Stimulated activated CD8-positive, alpha-beta memory T cell treated with anti-CD3 and anti-CD28 coated beads, Interleukin-4, amount 100 ng/mL, for 4 hours (primary cell): ENCODE data around the gene ZBTB4.
"Not testable (repeated sequence)": the region's sequence is repeated elsewhere in the genome, so short reads cannot be mapped to it uniquely, and the experiment has no call there.

Experiments
- DNase-seq, 2 donors: peaks; one replicate each; pipeline ENCODE4 v3.0.0-alpha.2; 2020; ENCODE audit warnings: low read depth in 2 of 2, low spot score in 1 of 2

Gene ZBTB4

DNA sequence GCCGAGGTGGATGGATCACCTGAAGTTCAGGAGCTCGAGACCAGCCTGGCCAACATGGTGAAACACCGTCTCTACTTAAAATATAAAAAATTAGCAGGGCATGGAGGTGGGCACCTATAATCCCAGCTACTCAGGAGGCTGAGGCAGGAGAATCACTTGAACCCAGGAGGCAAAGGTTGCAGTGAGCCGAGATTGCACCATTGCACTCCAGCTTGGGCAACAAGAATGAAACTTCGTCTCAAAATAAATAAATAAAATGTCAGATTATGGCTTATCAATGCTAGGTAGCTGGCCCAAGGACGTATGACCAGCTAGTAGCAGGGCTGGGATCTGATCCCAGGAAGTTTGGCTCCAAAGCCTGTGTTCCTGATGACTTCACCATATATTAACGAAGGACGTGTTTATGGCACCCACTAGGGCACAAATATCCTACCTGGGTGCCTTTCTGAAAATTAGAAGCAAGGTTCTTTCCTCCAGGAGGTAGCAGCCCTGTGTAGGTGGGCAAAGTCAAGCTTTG is 8.9 kb downstream of the ZBTB4 start:
- DNase-seq: not testable (repeated sequence)

DNA sequence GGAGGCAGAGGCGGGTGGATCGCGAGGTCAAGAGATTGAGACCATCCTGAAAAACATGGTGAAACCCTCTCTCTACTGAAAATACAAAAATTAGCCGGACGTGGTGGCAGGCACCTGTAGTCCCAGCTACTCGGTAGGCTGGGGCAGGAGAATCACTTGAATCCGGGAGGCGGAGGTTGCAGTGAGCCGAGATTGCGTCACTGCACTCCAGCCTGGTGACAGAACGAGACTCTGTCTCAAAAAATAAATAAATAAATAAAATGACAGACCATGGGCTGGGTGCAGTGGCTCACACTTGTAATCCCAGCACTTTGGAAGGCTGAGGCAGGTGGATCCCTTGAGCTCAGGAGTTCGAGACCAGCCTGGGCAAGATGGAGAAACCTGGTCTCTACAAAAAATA is 9.6 kb downstream of the ZBTB4 start:
- DNase-seq: not testable (repeated sequence)

DNA sequence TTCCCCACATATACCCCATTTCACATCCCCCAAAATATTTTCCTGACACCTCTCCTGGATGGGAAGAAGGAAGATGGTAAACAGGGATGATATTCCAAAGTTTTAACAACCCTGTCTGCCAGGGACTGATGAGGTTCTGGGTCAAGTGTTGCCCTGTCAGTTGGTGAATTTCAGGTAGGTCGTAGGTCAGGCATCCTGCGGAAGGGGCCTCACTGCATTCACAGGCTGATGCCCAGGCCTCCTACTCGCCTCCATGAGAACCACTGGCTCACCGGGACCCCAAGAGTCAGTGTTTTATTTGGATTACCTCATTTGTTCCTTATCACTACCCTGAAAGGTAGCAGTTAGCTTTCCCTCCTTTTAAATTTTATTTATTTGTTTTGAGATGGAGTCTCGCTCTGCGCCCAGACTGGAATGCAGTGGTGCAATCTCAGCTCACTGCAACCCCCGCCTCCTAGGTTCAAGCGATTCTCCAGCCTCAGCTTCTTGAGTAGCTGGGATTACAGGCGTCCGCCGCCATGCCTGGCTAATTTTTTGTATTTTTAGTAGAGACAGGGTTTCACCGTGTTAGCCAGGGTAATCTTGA is 10.5 kb downstream of the ZBTB4 start:
- no peak for DNase-seq

DNA sequence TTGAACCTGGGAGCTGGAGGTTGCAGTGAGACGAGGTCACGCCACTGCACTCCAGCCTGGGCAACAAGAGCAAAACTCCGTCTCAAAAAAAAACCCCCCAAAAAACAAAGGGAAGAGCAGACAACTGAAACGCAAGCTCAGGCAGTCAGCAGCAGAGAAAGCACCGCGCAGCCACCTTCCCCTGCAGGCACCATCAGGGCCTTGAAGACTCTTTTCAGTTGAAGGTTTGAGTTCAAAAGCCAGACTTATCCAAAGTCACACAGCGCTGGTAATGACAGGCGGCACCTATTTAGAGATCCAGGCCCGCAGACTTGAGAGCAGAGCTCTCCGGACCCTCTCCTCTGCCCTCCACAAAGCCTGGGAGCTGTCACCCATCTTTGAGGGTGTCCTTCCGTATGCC is 11.1 kb downstream of the ZBTB4 start:
- DNase-seq: no peak

DNA sequence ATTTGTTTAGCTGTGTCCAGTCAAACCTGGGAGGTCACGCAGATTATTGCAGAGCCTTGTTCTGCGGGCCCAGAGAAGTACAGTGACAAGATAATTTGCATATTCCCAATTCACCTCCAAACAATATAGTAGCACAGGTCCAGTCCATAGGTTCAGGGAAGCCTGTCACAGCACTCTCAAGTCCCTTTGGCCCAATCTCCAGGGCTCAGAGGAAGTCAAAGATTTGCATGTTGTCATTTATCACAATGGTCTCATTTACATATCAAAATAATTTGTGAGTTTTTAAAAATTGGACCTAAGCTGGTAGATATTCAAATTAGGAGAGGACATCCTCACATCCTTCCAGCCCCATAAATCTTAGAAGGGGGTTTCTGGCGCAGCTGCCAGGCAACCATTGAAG is 11.9 kb downstream of the ZBTB4 start:
- no peak for DNase-seq

DNA sequence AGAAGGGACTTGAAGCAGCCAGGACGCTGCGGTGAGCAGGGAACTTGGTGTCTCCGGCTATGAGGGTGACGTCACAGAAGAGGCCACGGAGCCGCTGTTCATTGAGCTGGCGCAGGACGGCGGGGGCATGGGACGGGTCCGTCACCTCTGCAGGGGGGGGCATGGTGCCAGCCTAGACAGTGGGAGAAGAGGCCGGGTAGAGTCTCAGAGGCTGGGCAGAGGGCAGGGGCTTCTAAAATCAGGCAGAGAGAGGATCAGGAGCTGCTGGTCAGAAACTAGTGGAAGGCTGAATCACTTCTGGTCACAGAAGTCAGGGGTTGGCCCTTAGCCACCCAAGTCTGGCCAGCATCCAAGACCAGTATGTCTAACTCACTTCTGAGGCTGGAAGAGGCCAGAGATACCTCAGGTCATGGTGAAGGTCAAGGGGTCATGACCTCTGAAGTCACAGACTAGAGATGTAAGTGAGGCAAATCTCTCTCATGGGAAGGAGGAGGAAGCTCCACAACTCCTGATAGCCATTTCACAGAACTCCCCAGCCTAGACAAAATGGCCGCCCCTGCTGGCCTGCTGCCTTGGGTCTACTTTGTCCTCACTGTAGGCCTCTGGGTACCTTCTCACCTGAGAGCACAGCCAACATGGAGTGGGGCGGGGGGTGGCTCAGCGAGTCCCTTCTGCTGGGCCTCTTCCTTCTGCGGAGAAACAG is 12.6 kb downstream of the ZBTB4 start:
- no peak for DNase-seq

DNA sequence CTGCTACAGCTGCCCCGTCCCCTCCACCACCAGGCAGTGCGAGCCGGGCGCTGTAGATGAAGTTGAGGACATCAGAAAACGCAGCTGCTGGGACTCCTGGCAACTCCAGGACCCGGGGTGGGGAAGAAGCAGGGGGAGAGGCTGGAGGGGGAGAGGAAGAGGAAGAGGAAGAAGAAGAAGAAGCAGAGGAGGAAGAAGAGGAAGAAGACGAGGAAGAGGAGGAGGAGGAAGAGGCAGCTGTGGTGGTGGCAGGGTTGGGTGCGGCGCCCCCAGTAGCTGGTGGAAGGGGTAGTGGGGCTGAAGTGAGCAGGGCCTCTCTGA is 13.2 kb downstream of the ZBTB4 start:
- DNase-seq: no peak

DNA sequence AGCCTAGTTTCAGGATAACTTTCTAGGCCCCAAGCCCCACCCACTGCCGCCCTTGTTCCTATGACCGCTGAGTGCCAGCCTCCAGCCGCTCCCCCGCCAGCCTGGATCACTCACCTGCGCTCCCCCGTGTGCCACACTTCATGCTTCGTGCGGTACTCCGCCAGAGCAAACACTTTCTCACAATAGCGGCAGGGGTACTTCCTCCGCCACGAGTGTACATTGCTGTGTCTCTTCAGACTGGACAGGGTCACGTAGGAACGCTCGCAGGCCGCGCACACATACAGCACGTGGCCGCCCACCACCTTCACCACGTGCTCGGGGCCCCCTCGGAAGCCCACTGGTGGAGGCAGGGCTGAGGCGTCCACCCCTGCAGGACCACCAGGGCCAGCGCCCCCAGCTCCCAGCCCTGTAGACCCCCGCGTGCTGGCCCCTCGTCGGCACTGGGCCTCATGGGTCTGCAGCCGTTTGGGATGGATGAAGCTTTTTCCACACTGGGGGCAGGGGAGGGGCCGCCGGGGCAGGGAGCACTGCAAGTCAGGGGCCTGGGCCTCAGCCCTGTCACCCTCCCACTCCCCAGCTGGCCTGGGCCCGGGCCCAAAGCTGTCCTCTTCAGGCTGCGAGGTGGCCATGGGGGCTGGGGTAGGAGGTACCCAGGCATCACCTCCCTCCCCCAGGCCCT is 13.7 kb downstream of the ZBTB4 start:
- DNase-seq: no peak

DNA sequence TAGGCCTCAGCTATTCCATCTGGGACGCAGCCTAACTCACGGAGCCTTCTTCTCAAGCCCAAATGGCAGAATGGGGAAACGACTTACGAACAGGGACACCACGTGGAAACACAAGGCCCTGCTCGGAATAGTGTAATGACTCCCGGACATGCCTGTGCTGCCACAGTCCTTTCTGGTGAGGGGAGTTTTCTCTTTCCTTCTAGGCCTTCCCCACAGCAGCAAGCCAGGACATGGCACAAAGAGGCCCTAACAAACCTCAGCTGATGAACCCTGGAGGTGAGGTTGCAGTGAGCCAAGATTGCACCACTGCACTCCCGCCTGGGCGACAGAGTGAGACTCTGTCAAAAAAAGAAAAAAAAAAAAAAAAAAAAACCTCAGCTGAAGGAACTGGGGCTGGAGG is 15.3 kb downstream of the ZBTB4 start:
- no peak for DNase-seq

DNA sequence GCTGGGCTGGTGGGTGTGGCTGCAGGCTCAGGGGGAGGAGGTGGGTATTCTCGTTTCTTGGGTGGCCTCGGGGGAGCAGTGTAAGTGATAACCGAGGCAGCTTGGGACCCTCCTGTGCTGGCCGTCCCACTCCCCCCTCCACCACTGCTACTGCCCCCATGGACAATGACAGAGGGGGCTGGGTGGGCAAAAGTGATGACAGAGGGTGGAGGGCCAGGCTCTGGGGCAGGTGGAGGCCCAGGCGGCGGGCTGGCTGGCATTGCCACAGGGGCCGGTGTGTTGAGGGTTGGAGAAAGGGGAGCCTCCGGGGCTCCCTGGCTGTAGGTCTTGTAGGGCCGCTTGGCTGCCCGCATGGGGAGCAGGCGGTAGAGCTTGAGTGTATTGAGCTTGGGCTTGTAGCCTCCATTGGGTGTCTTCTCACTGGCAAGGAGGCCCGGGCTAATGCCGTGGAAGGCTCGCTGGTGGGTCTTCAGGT is 16.0 kb downstream of the ZBTB4 start:
- DNase-seq: no peak

DNA sequence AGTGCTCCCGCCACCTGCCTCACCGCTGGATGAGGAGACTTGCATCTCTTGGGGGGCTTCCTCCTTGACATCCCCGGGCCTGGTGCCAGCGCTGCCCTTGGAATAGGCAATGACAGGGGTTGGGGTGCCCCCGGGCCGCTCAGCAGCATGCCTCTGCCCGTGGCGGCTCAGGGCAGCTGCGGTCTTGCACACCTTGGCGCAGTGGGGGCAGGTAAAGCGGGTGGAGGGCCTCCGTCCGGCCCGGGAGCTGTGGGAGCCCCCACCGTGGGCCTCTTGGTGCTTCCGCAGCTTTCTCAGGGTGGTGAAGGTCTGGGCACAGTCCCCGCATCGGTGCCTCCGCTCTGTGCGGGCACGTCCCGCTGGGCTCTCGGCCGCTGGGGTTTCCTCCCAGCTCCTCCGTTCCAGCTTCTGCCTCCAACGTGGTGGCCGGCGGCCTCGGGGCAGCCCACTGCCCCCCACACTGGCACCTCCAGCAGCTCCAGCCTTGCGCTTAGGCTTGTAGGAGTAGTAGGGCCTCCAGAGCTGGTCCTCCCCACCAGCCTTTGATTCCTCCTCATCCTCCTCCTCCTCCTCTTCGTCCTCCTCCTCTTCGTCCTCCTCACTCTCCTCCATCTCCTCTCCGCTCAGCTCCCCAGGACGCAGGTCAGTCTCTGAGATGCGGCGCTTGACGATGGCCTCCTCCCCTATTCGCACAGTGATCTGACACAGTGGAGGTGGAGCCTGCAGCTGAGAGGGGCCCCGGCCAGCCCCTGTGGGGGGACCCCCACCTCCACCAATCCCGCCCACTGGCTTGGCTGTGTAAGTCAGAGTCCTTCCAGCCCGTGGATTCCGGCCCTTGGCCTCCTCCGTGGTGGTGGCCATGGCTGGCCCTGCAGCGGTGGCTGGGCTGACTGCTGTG is 16.7 kb downstream of the ZBTB4 start:
- DNase-seq: no peak

DNA sequence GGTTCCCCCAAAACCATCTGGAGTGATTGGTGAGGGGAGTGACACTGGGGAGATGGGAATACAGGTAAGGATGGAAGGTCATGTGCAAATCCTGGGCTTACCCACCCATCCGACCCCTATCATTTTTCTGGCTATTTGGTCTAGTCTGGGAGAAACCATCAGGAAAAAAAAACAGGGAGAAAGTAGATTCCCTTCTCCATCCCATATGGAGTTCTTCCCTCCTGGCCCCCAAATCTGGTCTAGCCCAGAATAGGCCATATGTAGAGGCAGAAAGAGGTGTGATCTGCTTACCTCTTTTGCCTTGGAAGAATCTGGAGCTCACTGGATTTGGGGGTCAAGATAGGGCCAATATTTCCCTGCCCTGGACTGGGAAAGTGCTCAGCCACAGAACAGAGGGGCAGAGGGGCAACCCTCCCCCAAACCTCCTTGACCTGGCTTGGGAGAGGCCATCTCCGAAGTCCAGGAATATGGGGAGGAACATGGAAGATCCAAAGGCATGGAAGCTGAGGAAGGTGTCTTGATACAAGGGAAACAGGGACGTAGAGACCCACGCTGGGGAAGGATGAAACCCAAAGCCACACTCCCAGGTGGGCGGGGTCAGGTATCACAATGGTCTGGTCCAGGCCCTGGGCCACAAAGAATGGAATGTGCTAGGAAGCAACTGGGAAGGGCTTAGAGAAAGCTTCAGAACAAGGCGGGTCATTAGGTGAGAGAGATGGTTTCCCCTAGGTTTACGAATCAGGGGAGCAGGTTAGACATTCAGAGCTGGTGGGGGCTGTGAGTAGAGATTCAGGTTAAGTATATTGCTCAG is 18.4 kb downstream of the ZBTB4 start:
- DNase-seq: no peak

DNA sequence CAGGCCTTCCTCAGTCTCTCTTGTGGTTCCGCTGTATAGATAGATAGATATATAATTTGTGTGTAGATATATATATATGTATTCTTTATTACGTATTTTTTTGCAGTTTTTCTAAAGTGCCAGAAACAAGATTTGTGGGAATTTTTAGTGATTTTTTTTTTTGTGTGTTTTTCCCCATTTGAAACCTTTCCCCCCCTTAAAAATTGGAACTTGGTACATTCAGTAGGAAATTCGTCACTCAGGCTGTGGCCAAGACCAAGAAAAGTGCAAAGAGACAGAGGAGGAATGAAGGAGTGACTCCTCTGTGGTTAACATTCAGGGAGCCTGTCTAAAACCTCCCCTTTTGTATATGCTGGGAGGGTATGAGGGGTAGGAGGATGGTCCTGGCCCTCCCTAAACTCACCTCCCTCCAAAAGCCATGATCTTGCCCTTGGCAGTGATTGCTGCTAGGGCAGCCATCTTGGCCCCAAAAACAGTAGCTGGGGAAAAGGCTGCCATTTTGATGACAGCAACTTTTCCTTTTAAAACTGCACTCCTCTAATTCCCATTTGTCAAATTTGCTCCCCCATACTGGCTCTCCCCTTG is 19.4 kb downstream of the ZBTB4 start:
- no peak for DNase-seq

DNA sequence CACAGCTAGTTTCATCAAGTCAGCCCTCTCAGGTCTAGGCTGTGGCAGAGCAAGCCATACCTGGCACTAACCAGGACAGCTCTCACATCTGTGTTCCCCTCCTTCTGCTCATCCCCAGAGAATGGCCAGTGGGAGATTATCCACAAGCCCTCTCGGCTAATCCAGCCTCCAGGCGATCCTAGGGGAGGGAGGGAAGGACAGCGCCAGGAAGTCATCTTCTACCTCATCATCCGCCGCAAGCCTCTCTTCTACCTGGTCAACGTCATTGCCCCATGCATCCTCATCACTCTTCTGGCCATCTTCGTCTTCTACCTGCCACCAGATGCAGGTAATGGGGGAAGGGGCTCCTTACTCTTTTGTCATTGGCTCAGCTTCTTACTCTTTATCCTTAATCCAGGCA is 31.0 kb downstream of the ZBTB4 start:
- no peak for DNase-seq

DNA sequence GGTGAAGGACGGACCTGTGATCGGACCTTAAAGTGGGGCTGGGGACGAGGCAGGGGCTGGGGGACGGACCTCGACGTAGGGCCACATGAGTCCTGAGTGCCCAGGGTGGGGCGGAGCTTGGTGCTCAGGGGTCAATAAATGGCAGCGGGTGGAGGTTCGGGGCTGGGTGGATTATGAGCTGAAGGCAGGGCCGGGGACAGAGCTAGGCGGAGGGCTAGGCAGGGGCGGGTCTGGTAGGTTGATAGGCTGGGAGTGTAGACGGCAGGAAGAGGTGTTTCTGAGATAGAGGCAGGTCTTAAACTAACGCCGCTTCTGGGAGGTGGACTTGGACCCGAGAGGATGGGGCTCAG is 33.8 kb downstream of the ZBTB4 start:
- no peak for DNase-seq

DNA sequence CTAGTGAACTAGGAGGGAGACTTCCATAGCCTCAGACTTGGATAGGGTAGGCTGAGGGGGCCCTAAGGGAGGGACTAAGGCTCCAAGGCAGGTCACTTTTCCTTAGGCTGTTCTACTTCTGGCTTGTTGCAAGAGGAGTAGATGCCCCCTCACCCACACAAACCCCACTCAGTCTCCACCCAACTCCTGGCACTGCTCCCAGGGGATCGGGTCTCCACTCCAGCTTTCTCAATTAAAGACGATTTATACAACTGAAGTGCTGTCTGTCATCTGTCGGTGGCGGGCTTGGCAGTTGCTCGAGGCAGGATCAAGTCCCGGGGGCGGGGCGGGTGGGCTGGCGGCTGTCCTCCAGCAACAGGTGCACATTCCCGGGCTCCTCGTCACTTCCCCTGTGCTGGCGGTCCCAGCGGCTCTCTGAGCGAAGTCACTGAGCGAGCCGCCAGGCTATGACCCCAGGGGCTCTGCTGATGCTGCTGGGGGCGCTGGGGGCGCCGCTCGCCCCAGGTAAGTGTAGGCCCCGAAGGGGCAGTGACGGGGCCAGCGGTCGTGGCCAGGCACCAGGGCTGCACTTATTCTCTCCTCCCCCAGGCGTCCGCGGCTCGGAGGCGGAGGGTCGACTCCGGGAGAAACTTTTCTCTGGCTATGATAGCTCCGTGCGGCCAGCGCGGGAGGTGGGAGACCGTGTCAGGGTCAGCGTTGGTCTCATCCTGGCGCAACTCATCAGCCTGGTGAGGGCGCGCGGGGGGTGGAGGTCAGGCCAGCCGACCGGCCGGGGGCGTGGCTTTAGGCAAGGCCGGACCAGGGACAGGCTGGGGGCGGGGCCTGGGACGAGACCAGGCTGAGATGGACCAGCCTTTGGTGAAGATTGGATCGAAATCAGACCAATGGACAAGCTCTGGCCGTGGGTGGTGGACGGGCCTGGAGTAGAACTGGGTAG is 34.5 kb downstream of the ZBTB4 start, which contains the start of gene CHRNB1:
Gene CHRNB1 (plus strand): TSS at position 380 of the 937 bp plus-strand sequence. CDS start 67 bp downstream, at position 447.
- DNase-seq: no peak

DNA sequence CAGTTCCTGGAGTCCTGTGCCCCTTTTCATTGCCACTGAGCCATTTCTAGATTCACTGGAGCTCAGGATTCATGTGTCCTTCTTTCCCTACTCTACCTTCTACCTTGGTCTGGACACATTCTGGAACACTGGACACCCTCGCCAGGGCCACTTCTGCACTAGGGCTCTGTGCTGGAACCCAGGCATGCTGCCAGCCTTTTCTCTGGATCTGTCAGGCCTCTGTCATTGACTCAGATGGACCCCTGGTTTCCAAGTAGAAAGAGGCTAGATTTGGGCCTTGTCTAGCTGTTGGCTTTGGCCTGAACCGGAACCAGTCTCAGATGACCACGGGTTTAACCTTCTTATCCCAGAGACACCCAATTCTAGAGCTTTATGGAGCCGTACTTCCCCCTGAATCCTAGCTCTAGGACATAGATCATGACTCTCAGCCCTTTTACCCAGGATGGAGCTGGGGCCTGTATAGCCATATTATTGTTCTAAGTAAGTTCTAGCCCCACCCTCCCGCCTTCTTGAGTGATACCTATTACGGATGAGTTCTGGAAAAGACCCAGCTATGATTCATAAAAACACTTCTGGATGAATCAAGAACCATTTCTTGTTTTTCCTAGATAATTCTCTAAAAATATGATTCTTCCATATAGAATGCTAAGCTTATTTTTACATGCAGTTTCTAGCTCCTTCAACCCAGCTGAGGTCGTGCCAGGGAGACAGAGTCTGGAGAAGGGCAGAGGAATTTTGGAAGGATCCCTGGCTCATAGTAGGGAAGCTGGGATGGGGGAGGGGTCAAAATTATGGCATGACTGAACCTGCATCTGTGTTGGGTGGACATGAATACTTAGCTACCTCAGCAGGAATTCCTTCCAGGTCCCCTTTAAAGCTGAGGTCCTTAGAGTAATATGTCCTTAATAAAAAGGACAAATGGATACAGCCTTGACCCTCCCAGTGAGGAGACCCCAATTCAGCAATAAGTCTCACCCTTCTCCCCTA is 35.6 kb downstream of the ZBTB4 start:
- no peak for DNase-seq

DNA sequence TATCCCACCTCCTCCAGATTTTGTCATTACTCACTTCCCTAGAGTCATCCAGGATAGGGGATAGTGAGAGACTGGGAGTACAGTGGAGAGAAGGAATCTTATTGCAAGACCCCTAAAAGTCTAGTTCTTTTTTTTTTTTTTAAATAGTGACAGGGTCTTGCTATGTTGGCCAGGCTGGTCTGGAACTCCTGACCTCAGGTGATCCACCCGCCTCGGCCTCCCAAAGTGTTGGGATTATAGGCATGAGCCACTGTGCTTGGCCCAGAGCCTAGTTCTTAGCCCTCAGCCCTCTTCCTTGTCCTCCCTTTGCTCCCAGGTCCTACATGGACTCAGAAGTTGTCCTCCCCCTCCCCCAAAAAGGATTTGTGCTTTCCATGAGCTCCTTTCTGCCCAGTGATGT is 37.3 kb downstream of the ZBTB4 start:
- DNase-seq: no peak
